Muscle layer of colon (tissue), 2 donors: ENCODE measurements around the gene TMEM95.
"Not testable (repeated sequence)": the region's sequence is repeated elsewhere in the genome, so short reads cannot be mapped to it uniquely, and the experiment has no call there.

Experiments used
- H3K27ac ChIP-seq: one replicate; pipeline ENCODE4 v1.7.0; 2013; ENCODE audit warnings: low read depth, mild to moderate bottlenecking, low read length, moderate library complexity
- H3K27me3 ChIP-seq, 2 donors: one replicate each; pipeline ENCODE4 v1.7.0; 2013; ENCODE audit warnings: low read length in 2 of 2, mild to moderate bottlenecking in 2 of 2; ENCODE audit not compliant: insufficient read depth in 2 of 2, control insufficient read depth in 1 of 2
- H3K36me3 ChIP-seq: one replicate; pipeline ENCODE4 v1.7.0; 2013; ENCODE audit warnings: mild to moderate bottlenecking, low read length; ENCODE audit not compliant: insufficient read depth
- H3K4me1 ChIP-seq: one replicate; pipeline ENCODE4 v1.7.0; 2013; ENCODE audit warnings: mild to moderate bottlenecking, low read length; ENCODE audit not compliant: insufficient read depth
- H3K4me3 ChIP-seq, 2 donors: one replicate each; pipeline ENCODE4 v1.7.0; 2013; ENCODE audit warnings: low read length in 2 of 2, low read depth in 1 of 2, mild to moderate bottlenecking in 1 of 2, moderate library complexity in 1 of 2
- H3K9ac ChIP-seq: one replicate; pipeline ENCODE4 v1.7.0; 2013; ENCODE audit warnings: low read length
- H3K9me3 ChIP-seq: one replicate; pipeline ENCODE4 v1.7.0; 2013; ENCODE audit warnings: mild to moderate bottlenecking, low read length
- donor health status: abdominal sarcoma.
- donor health status: Adenocarcinoma of cecum.

TMEM95 gene

DNA sequence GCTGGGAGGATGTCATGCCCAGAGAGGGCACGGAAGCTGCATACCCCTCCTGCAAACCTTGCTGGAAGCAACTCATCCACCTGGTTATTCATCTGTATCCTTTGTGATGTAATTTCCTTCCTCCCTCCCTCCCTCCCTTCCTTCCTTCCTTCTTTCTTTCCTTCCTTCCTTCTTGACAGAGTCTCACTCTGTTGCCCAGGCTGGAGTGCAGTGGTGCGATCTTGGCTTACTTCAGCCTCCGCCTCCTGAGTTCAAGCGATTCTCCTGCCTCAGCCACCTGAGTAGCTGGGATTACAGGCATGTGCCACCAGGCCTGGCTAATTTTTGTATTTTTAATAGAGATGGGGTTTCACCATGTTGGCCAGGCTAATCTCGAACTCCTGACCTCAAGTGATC lies 13.6 kb downstream of the TMEM95 start:
- not testable (repeated sequence) for H3K4me1 ChIP-seq

DNA sequence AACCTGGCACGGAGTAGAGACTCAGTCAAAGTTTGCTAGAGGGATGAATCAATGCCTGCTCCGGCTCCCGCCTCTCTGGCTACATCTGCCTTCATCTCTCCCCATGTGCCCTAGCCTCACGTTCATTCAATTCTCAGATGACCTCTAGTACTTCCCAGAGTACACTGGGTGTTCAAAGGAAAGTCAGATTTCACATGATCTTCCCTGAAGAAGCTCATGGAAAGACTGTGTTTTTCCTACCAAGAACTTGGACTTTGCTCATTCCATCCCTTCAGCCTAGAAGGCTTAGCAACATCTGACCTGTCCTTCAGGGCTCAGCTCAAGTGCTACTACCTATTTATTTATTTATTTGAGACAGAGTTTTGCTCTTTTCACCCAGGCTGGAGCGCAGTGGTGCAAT lies 14.9 kb downstream of the TMEM95 start:
- no peak overlapping the region for H3K9ac ChIP-seq
- H3K27ac ChIP-seq, result no peak overlapping the region
- H3K27me3 ChIP-seq, result no peaks in the 10 kb centered on the region
- no peaks in the 10 kb centered on the region for H3K4me1 ChIP-seq
- H3K9me3 ChIP-seq, result no peaks in the 10 kb centered on the region
- no peaks in the 10 kb centered on the region for H3K36me3 ChIP-seq
- no peak overlapping the region for H3K4me3 ChIP-seq

More for the DNA sequence above, 13.6 kb downstream of the TMEM95 start:
- not testable (repeated sequence) for H3K27me3 ChIP-seq, H3K9ac ChIP-seq, H3K36me3 ChIP-seq, H3K4me3 ChIP-seq, H3K27ac ChIP-seq, H3K9me3 ChIP-seq

DNA sequence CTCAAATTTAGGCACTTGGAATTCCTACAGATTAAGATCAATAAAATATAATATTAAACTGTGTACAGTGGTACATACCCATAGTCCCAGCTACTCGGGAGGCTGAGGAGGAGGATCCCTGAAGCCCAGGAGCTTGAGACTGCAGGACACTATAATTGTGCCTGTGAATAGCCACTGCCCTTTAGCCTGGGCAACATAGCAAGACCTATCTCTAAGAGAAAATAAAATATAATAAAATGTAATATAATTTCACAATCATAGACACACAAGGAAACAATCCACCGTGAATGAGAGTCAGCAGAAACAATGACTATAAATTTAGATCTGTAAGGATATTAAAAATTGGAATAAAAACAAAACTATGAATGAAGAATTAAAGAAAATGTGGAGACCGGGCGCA lies 15.9 kb downstream of the TMEM95 start:
- Histone ChIP-seq H3K36me3 (no peaks in the 10 kb centered on the region), H3K4me3 (no peak overlapping the region), H3K27me3 (no peaks in the 10 kb centered on the region), H3K9me3 (no peaks in the 10 kb centered on the region), H3K9ac (no peak overlapping the region), H3K4me1 (no peaks in the 10 kb centered on the region), H3K27ac (no peak overlapping the region)

DNA sequence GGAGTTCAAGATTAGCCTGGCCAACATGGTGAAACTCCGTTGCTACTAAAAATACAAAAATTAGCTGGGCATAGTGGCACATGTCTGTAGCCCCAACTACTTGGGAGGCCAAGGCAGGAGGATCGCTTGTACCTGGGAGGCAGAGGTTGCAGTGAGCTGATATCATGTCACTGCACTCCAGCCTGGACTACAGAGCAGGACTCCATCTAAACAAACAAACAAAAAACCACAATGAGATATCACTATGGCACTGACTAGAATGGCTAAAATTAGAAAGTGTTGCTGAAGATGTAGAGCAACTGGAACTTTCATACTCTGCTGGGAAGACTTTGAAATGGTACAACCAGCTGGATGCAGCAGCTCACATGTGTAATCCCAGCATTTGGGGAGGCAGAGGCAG lies 19.4 kb downstream of the TMEM95 start:
- no peaks in the 10 kb centered on the region for H3K4me1 ChIP-seq
- no peaks in the 10 kb centered on the region for H3K36me3 ChIP-seq
- H3K9ac ChIP-seq, result no peak overlapping the region
- H3K27ac ChIP-seq, result no peak overlapping the region
- no peaks in the 10 kb centered on the region for H3K27me3 ChIP-seq
- no peak overlapping the region for H3K4me3 ChIP-seq
- no peaks in the 10 kb centered on the region for H3K9me3 ChIP-seq

DNA sequence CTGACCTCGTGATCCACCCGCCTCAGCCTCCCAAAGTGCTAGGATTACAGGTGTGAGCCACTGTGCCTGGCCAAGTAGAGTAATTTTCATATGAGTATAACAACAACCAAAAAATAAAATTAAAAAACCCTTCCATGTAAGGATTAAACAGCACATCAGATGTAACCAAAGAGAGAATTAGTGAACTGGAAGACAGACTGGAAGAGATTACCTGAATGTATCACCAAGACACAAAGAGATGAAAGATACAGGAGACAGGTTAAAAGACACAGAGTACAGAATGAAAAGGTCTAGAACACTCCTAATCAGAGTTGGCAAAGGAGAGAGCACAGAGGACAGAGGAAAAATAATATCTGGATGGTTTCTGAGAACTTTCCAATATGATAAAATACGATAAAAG lies 24.2 kb downstream of the TMEM95 start:
- Histone ChIP-seq H3K36me3 (no peaks in the 10 kb centered on the region), H3K9me3 (no peaks in the 10 kb centered on the region), H3K27me3 (no peaks in the 10 kb centered on the region), H3K4me3 (no peak overlapping the region), H3K27ac (no peak overlapping the region), H3K9ac (no peak overlapping the region), H3K4me1 (peaks cover 21% of the 10 kb centered on the region)

DNA sequence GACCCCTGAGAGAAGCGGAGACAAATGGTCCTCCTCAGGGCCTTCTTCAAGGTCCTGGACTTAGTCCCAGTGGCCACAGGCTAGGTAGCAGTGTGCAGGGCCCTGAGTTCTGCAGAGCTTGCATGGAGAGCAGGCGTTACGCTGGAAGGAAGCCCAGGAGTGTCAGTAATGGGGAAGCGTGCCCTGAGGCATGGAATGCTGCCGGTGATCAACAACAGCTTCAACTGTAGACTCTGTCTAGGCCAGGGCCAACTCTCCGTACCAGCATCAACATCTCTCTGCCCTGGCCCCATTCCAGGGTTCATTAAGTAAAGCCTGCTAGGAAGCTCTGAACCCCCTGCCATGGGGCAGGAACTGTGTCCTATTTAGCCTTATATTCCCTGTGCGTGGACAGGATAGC lies 25.4 kb downstream of the TMEM95 start:
- Histone ChIP-seq H3K4me1 (peaks cover 21% of the 10 kb centered on the region), H3K9ac (no peak overlapping the region), H3K9me3 (no peaks in the 10 kb centered on the region), H3K27me3 (no peaks in the 10 kb centered on the region), H3K36me3 (no peaks in the 10 kb centered on the region), H3K4me3 (peak overlapping the region; percentile 57 to 69), H3K27ac (peak overlapping the region; percentile 37)

DNA sequence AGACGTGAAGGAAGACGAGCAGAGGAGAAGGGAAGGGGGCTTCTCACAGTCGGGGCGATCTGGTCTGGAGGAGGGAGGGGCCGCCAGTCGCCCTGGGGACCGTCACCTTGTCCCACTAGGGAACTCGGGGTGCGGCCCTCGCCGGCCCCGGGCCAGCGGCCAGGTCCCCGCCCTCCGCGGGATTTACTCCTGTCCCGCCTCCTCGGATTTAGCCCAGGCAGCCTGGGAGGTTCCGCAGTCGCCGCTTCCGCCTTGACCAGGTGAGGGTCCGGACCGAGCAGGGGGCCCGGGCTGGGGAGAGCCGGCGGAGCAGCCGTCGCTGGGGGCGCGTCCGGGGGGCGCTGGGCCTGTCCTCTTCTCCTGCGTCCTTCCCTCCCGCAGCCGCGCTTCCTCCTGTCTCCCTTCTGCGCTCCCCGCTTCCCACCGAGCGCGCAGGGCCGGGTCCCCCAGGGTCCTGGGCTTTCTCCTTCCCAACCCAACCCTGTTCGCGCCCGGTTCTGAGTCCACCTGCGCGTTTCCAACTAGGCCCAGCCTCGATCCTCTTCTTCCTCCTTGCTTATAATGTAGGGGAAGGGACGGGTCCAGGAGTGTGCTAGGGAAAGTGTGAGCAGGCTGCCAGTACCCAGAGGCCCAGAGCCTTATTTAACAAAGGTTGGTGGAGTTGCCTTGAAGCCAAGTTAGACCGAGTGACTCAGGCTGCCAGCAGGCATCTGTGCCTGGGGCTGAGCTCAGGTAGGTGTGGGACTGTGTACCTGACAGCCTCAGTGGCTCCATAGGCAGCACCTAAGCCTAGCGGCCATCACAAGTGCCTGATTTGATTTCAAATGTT lies 26.1 kb downstream of the TMEM95 start, which contains the start of gene TNK1:
Gene TNK1 (plus strand): TSS at position 235 of the 829 bp plus-strand sequence. CDS start 1,838 bp downstream, outside the sequence.
- H3K36me3 ChIP-seq, result no peaks in the 10 kb centered on the region
- no peak within 1 kb of the TSS for H3K9ac ChIP-seq
- H3K9me3 ChIP-seq, result no peaks in the 10 kb centered on the region
- H3K4me1 ChIP-seq, result peaks cover 21% of the 10 kb centered on the region
- H3K27ac ChIP-seq, result peak within 1 kb of the TSS; percentile 37
- H3K27me3 ChIP-seq, result no peaks in the 10 kb centered on the region
- H3K4me3 ChIP-seq, result peak within 1 kb of the TSS; percentile 57 to 69

DNA sequence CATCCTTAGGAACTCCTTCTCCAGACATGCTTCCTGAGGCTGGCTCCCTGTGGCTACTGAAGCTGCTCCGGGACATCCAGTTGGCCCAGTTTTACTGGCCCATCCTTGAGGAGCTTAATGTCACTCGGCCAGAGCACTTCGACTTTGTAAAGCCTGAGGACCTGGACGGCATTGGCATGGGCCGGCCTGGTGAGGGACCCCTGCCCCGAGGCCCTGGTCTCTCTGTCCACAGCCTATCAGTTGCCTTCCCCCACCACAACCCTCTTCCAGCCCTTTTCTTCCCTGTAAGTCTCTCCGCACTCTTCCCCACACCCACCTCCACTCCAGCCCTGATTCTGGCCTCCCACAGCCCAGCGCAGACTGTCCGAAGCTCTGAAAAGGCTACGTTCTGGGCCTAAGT lies 27.9 kb downstream of the TMEM95 start:
- Histone ChIP-seq H3K36me3 (no peaks in the 10 kb centered on the region), H3K9ac (no peak overlapping the region), H3K27ac (no peak overlapping the region), H3K4me3 (no peak overlapping the region), H3K27me3 (no peaks in the 10 kb centered on the region), H3K4me1 (peaks cover 21% of the 10 kb centered on the region), H3K9me3 (no peaks in the 10 kb centered on the region)

DNA sequence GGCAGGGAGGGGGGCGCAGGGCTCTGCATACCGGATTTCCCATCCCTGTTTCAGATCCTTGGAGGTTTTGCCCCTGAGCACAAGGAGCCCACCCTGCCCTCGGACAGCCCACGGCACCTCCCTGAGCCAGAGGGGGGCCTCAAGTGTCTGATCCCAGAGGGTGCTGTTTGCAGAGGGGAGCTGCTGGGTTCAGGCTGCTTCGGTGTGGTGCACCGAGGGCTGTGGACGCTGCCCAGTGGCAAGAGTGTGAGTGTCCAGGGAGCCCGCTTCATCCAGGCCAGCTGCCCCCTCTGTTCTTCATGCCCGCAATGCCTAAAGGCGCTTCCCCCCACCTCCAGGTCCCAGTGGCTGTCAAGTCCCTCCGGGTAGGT lies 28.4 kb downstream of the TMEM95 start:
- H3K36me3 ChIP-seq, result no peaks in the 10 kb centered on the region
- no peak overlapping the region for H3K9ac ChIP-seq
- peak overlapping the region; percentile 48 to 56 for H3K4me3 ChIP-seq
- H3K27ac ChIP-seq, result no peak overlapping the region
- no peaks in the 10 kb centered on the region for H3K27me3 ChIP-seq
- peaks cover 21% of the 10 kb centered on the region for H3K4me1 ChIP-seq
- no peaks in the 10 kb centered on the region for H3K9me3 ChIP-seq

DNA sequence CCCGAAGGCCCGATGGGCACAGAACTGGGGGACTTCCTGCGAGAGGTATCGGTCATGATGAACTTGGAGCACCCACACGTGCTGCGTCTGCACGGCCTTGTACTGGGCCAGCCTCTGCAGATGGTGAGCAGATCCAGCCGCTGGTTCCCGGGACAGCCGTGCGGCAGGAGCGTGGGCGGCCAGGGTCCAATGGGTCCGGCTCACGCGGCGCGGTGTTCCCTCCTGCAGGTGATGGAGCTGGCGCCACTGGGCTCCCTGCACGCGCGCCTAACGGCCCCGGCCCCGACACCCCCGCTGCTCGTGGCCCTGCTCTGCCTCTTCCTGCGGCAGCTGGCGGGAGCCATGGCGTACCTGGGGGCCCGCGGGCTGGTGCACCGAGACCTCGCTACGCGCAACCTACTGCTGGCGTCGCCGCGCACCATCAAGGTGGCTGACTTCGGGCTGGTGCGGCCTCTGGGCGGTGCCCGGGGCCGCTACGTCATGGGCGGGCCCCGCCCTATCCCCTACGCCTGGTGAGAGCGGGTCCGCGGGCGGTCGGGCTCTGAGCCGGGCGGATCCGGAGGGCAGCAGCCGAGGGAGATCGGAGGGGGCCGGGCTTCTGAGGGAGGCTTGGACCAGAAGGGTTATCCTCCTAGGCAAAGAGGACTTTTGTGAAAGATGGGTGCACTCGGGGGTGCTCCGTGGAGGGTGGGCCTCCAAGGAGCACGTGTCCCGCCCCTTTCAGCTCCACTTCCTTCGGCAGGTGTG lies 29.0 kb downstream of the TMEM95 start:
- H3K9me3 ChIP-seq, result no peaks in the 10 kb centered on the region
- no peaks in the 10 kb centered on the region for H3K36me3 ChIP-seq
- H3K9ac ChIP-seq, result no peak overlapping the region
- peak overlapping the region; percentile 48 to 56 for H3K4me3 ChIP-seq
- peaks cover 21% of the 10 kb centered on the region for H3K4me1 ChIP-seq
- peak overlapping the region; percentile 39 for H3K27ac ChIP-seq
- H3K27me3 ChIP-seq, result no peaks in the 10 kb centered on the region

DNA sequence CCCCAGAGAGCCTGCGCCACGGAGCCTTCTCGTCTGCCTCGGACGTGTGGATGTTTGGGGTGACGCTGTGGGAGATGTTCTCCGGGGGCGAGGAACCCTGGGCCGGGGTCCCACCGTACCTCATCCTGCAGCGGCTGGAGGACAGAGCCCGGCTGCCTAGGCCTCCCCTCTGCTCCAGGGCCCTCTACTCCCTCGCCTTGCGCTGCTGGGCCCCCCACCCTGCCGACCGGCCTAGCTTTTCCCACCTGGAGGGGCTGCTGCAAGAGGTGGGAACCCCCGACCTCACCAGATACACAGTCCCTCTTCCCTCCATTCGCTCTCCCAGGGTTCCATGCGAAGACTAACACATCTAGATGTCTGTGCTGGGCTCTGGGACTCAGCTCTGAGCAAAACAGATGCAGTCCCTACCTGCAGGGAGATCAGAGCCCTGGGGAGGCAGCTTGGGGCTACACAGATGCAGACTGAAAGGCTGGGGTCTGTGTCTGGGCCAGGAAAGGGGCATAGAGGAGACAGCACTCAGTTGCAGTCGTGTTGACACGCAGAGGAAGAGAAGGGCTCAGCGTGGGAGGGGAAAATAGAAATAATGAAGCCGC lies 29.6 kb downstream of the TMEM95 start:
- Histone ChIP-seq H3K4me1 (peaks cover 21% of the 10 kb centered on the region), H3K27ac (peak overlapping the region; percentile 39), H3K36me3 (no peaks in the 10 kb centered on the region), H3K9ac (no peak overlapping the region), H3K27me3 (no peaks in the 10 kb centered on the region), H3K4me3 (peak overlapping the region; percentile 48 to 56), H3K9me3 (no peaks in the 10 kb centered on the region)
